GM21447 (cell line): ENCODE results near the gene LEFTY1.
"Not testable (repeated sequence)": the region's sequence is repeated elsewhere in the genome, so short reads cannot be mapped to it uniquely, and the experiment has no call there.

Source experiments
- ATAC-seq: cut with Tn5 transposase; IDR thresholded peaks from one replicate; pipeline ENCODE4 v1.9.1; 2021; ENCODE audit not compliant: unreplicated experiment

Gene LEFTY1, protein sequence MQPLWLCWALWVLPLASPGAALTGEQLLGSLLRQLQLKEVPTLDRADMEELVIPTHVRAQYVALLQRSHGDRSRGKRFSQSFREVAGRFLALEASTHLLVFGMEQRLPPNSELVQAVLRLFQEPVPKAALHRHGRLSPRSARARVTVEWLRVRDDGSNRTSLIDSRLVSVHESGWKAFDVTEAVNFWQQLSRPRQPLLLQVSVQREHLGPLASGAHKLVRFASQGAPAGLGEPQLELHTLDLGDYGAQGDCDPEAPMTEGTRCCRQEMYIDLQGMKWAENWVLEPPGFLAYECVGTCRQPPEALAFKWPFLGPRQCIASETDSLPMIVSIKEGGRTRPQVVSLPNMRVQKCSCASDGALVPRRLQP

GRCh38 chr1:225888898-225889601 is at the start of gene LEFTY1:
TSS of gene LEFTY1 (minus strand) at chr1:225889146. CDS start at chr1:225889066, 80 bp downstream.
- ATAC-seq, result no peak

- no peak for ATAC-seq
Measured at GRCh38 chr1:225937048-225937968, 48.4 kb upstream of the LEFTY1 start.

- no peak for ATAC-seq
Measured at GRCh38 chr1:225936523-225936922, 47.6 kb upstream of the LEFTY1 start.

- ATAC-seq, result not testable (repeated sequence)
Measured at GRCh38 chr1:225936086-225936485, 47.1 kb upstream of the LEFTY1 start.

GRCh38 chr1:225934711-225935110 is 45.8 kb upstream of the LEFTY1 start:
- no peak for ATAC-seq

- no peak for ATAC-seq
Measured at GRCh38 chr1:225933072-225933471, 44.1 kb upstream of the LEFTY1 start.

DNA sequence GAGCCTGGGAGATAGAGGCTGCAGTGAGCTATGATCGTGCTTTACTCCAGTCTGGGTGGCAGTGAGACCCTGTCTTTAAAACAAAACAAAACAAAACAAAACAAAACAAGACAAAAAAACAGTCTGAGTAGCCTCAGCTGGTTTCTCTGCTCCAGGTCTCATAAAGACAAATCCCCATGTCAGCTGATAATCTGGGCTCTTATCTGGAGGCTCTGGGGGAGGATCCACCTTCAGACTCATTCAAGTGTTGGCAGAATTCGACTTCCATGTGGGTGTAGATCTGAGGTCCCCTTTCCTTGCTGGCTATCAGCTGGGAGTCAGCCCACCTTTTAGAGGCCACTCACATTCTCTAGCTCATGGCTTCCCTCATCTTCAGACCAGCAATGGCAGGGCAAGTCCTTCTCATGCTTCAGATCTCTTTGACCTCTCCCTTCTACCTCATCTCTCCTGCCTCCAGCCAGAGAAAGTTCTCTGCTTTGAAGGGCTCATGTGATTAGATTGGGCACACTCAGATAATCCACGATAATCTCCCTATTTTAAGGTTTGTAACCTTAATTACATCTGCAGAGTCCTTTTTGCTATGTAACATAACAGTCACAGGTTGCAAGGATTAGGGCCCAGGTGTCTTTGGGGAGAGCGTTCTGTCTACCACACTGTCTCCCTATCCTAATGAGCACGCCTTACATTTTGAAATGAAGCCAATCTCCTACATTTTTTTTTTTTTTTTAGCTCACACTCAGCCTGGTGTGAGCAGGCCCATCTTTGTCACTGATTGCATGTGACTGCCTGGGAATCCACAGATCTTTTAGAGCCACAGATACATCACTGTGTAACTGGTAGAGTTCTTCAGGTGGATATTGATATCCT is 42.6 kb upstream of the LEFTY1 start:
- ATAC-seq, result no peak

GRCh38 chr1:225930566-225930965 is 41.6 kb upstream of the LEFTY1 start:
- ATAC-seq, result no peak

DNA sequence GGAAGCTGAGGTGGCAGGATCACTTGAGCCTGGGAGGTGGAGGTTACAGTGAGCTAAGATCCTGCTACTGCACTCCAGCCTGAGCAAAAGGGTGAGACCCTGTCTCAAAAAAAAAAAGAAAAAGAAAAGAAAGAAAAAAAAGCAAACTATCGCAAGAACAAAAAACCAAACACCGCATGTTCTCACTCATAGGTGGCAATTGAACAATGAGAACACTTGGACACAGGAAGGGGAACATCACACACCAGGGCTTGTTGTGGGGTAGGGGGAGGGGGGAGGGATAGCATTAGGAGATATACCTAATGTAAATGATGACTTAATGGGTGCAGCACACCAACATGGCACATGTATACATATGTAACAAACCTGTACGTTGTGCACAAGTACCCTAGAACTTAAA is 40.5 kb upstream of the LEFTY1 start:
- ATAC-seq, result not testable (repeated sequence)

GRCh38 chr1:225928186-225929175 is 39.5 kb upstream of the LEFTY1 start:
- ATAC-seq, result no peak

DNA sequence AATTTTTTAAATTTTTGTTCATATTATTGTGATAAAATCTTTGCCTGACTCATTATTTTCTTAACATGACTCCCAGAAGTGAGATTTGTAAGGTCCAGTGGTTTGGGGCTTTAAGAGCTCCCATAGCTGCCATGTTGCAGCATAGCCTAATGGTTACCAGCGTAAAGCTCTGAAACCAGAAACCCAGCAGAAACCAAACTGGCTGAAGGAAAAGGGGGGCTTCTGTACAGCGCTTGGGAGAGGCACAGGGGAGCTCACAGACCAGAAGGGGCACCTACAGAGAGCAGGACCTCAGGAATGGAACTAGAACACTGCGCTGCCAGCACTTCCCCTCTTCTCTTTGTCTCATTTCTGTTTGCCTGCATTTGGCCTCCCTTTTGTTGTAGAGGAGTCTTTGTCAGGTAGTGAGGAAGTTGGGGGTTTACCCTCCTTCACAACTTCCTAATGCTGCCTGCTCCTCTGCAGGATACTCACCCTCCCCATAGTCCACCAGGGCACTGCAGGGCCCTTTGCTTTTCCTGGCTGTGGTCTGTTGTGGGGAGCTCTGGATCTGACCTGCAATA is 37.7 kb upstream of the LEFTY1 start:
- ATAC-seq, result no peak

GRCh38 chr1:225923692-225924555 is 35.0 kb upstream of the LEFTY1 start, which contains the start of gene PYCR2:
TSS of gene PYCR2 (minus strand) at chr1:225924250. CDS start at chr1:225924110, 140 bp downstream.
- peak; percentile 98 for ATAC-seq

DNA sequence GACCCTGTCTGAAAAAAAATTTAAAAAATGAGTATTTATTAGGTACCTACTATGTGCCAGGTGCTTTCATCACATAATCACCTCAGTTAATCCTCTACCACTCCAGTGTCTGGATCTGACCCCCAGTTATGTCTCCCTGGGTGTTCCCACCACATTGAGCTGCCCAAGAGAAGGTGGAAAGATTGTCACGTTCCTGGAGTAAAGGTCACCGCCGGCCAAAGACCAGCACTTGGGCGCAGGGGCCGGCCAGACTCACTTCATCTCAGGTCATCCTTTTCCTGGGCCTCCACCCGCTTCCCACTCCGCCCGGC is 34.4 kb upstream of the LEFTY1 start:
- no peak for ATAC-seq

- no peak for ATAC-seq
Measured at GRCh38 chr1:225921734-225922709, 33.1 kb upstream of the LEFTY1 start.

DNA sequence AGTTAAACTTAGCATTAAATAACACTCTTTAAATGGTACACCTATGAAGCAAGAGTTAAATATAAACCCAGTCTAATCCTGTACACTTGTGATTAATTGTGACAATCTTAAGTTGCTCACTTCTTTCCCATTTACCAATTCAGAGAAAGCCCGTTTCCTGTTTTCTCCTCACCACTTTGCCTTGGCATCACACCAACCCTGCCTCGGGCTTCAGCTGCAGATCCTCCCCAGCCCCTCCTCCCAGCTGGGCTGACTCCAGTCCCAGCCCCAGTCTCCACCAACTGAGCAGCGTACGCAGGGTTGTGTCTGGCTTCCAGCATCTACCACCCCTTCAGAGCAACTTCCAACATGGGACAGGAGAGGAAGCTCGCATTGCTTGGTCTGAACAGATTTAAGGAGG is 31.0 kb upstream of the LEFTY1 start:
- no peak for ATAC-seq

GRCh38 chr1:225918280-225918679 is 29.3 kb upstream of the LEFTY1 start:
- no peak for ATAC-seq

GRCh38 chr1:225917536-225917935 is 28.6 kb upstream of the LEFTY1 start:
- no peak for ATAC-seq
